22Rv1 (cell line): Measurements from ENCODE around the gene SMARCA4.

Experiments used
- ZFX ChIP-seq: fragments of 450-650 bp; IDR thresholded peaks from 2 replicates; pipeline ENCODE4 v1.6.1; 2017; ENCODE audit warnings: antibody characterized with exemption, borderline replicate concordance
- TF ChIP-seq, protein P1 (sequence below): fragments of 450-650 bp; IDR thresholded peaks from 2 replicates; pipeline ENCODE4 v1.5.1; 2017; ENCODE audit warnings: mild to moderate bottlenecking

DNA sequence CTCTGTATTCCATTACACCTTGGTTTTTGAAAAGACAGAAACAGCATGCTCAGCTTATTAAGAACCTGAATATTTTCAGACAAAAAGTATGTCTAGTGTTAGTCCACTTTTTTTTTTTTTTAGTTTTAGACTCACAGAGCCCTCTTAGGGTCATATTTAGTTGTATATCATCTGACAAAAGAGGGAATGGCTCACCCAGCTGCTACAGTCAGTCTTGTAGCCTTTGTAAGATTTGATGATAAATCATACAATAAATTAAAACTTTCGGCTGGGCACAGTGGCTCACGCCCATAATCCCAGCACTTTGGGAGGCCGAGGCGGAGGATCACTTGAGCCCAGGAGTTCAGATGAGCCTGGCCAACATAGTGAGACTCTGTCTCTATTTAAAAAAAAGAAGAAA is 84.7 kb downstream of the SMARCA4 start:
- TF ChIP-seq, protein P1, sequence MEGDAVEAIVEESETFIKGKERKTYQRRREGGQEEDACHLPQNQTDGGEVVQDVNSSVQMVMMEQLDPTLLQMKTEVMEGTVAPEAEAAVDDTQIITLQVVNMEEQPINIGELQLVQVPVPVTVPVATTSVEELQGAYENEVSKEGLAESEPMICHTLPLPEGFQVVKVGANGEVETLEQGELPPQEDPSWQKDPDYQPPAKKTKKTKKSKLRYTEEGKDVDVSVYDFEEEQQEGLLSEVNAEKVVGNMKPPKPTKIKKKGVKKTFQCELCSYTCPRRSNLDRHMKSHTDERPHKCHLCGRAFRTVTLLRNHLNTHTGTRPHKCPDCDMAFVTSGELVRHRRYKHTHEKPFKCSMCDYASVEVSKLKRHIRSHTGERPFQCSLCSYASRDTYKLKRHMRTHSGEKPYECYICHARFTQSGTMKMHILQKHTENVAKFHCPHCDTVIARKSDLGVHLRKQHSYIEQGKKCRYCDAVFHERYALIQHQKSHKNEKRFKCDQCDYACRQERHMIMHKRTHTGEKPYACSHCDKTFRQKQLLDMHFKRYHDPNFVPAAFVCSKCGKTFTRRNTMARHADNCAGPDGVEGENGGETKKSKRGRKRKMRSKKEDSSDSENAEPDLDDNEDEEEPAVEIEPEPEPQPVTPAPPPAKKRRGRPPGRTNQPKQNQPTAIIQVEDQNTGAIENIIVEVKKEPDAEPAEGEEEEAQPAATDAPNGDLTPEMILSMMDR, result no peak
- TF ChIP-seq ZFX, result no peak
